ENCODE measurements around the gene REL. TPM values are rescaled to one million over a fixed set of nuclear protein-coding genes. Genes with fewer than 3 reads are reported as not detected.

Gene REL
- total RNA-seq, 1 experiment from 2014 or later: 10.2 TPM

- BruUV-seq (replicated peaks): no TSS peak
- H2AFZ ChIP-seq (ENCODE audit: low read depth, low read length, poor library complexity, severe bottlenecking): no peak overlapping the region
- H3K79me2 ChIP-seq (ENCODE audit: insufficient read depth, low read length): no peaks in the 10 kb centered on the region
- no peaks in the 10 kb centered on the region for H3K9me3 ChIP-seq (ENCODE audit: control insufficient read depth in 1 of 2, insufficient read depth in 1 of 2, low read depth in 1 of 2, low read length in 2 of 2)
- ChIA-PET CTCF (no interaction called here), POLR2A (no interaction called here), RAD21 (ENCODE audit: low non-redundant PET in 1 of 2, low total read pairs in 2 of 2, uncharacterized antibody in 2 of 2, unreplicated experiment in 2 of 2) (no interaction called here)
- no peak for ATAC-seq
- H3K4me1 ChIP-seq (ENCODE audit: control insufficient read depth in 1 of 2, insufficient read depth in 2 of 2, low read length in 2 of 2): no peaks in the 10 kb centered on the region
- no peaks in the 10 kb centered on the region for H3K9me2 ChIP-seq (ENCODE audit: insufficient read depth)
- TF ChIP-seq REST (IDR thresholded peaks at IDR 0.05; ENCODE audit: low read depth): no peak
- no peak for TF ChIP-seq ZFX (IDR thresholded peaks at IDR 0.05)
- TF ChIP-seq RAD21 (IDR thresholded peaks at IDR 0.05; ENCODE audit: low read depth): no peak
- no peak for TF ChIP-seq SIN3A (IDR thresholded peaks at IDR 0.05; ENCODE audit: low read depth)
- TF ChIP-seq, protein P1, sequence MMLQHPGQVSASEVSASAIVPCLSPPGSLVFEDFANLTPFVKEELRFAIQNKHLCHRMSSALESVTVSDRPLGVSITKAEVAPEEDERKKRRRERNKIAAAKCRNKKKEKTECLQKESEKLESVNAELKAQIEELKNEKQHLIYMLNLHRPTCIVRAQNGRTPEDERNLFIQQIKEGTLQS (IDR thresholded peaks at IDR 0.05): no peak
- no peak overlapping the region for H3K4me3 ChIP-seq (replicated peaks in 1 of 2; ENCODE audit: low read depth in 1 of 2, low read length in 2 of 2)
- H3K4me2 ChIP-seq (ENCODE audit: low read length): no peak overlapping the region
- H3K36me3 ChIP-seq (ENCODE audit: control insufficient read depth in 1 of 2, insufficient read depth in 2 of 2, low read length in 2 of 2): peaks cover 2 to 4% of the 10 kb centered on the region in 2 experiments; a peak in 1 of 4 replicates
- no peaks in the 10 kb centered on the region for H3K27me3 ChIP-seq (ENCODE audit: insufficient read depth, low read length)
- no peak overlapping the region for H3K9ac ChIP-seq (ENCODE audit: low read length)
- H3K27ac ChIP-seq (ENCODE audit: low read depth, low read length): no peak overlapping the region
- no peak for DNase-seq (ENCODE audit: low read depth, low spot score)
- intact Hi-C loops (cut with micrococcal nuclease): no loop called here
- no peaks in the 10 kb centered on the region for H4K20me1 ChIP-seq (ENCODE audit: insufficient read depth)
Measured at GRCh38 chr2:60898567-60898966, 17.2 kb downstream of the REL start.

GRCh38 chr2:60899230-60899891, 18.0 kb downstream of the REL start:
- ChIA-PET POLR2A (interaction anchor here (0.5 kb wide), 1 partner anchor 57 kb away, joined by 3 read pairs; no protein-coding TSS in a partner anchor), RAD21 (ENCODE audit: low non-redundant PET in 1 of 2, low total read pairs in 2 of 2, uncharacterized antibody in 2 of 2, unreplicated experiment in 2 of 2) (no interaction called here), CTCF (no interaction called here)
- BruUV-seq (replicated peaks): no TSS peak
- H3K27me3 ChIP-seq (ENCODE audit: insufficient read depth, low read length): no peaks in the 10 kb centered on the region
- H3K4me3 ChIP-seq (replicated peaks in 1 of 2; ENCODE audit: low read depth in 1 of 2, low read length in 2 of 2): no peak overlapping the region
- ATAC-seq (no peak), DNase-seq (ENCODE audit: low read depth, low spot score) (no peak)
- no peak overlapping the region for H3K9ac ChIP-seq (ENCODE audit: low read length)
- H3K36me3 ChIP-seq (ENCODE audit: control insufficient read depth in 1 of 2, insufficient read depth in 2 of 2, low read length in 2 of 2): peaks cover 2% of the 10 kb centered on the region in 2 experiments; a peak in 1 of 4 replicates
- no peaks in the 10 kb centered on the region for H3K9me2 ChIP-seq (ENCODE audit: insufficient read depth)
- H3K4me1 ChIP-seq (ENCODE audit: control insufficient read depth in 1 of 2, insufficient read depth in 2 of 2, low read length in 2 of 2): no peaks in the 10 kb centered on the region
- intact Hi-C loops (cut with micrococcal nuclease): no loop called here
- no peak overlapping the region for H2AFZ ChIP-seq (ENCODE audit: low read depth, low read length, poor library complexity, severe bottlenecking)
- no peaks in the 10 kb centered on the region for H3K79me2 ChIP-seq (ENCODE audit: insufficient read depth, low read length)
- no peaks in the 10 kb centered on the region for H4K20me1 ChIP-seq (ENCODE audit: insufficient read depth)
- no peak overlapping the region for H3K4me2 ChIP-seq (ENCODE audit: low read length)
- H3K27ac ChIP-seq (ENCODE audit: low read depth, low read length): no peak overlapping the region
- H3K9me3 ChIP-seq (ENCODE audit: control insufficient read depth in 1 of 2, insufficient read depth in 1 of 2, low read depth in 1 of 2, low read length in 2 of 2): no peaks in the 10 kb centered on the region
- TF ChIP-seq CTCF (IDR thresholded peaks at IDR 0.05 in 2 of 3, conservative IDR thresholded peaks at IDR 0.05 in 1 of 3; ENCODE audit: borderline replicate concordance in 1 of 3, insufficient read depth in 1 of 3, low read depth in 2 of 3, low read length in 2 of 3): no peak
- no peak for TF ChIP-seq ELF1 (IDR thresholded peaks at IDR 0.05; ENCODE audit: borderline replicate concordance, low read depth)
- TF ChIP-seq TCF7L2 (IDR thresholded peaks at IDR 0.05; ENCODE audit: borderline replicate concordance, extremely low read depth, insufficient read depth, insufficient read length): no peak
- TF ChIP-seq, protein P1 (IDR thresholded peaks at IDR 0.05): no peak
- no peak for TF ChIP-seq POLR2A (IDR thresholded peaks at IDR 0.05; ENCODE audit: borderline replicate concordance, extremely low read depth, insufficient read depth, insufficient read length)
- no peak for TF ChIP-seq SP1 (IDR thresholded peaks at IDR 0.05; ENCODE audit: low read depth)
- TF ChIP-seq SRF (IDR thresholded peaks at IDR 0.05; ENCODE audit: low read depth): no peak
- TF ChIP-seq EZH2 (IDR thresholded peaks at IDR 0.05): no peak
- no peak for TF ChIP-seq CEBPB (IDR thresholded peaks at IDR 0.05; ENCODE audit: low read depth)
- TF ChIP-seq JUND (IDR thresholded peaks at IDR 0.05): no peak
